CD14-positive monocyte (primary cell): ENCODE results near the gene PKNOX2. TPM values are rescaled to one million over a fixed set of nuclear protein-coding genes. Genes with fewer than 3 reads are reported as not detected.

ENCODE experiments used
- DNase-seq, 3 donors: peaks; one replicate each; pipeline ENCODE4 v3.0.0-alpha.2; 2011 to 2022
- H2AFZ ChIP-seq: 2 replicates; pipeline ENCODE4 v1.6.0; 2012; ENCODE audit warnings: mild to moderate bottlenecking, low read depth, low read length, inconsistent platforms; ENCODE audit not compliant: insufficient read depth, poor library complexity, severe bottlenecking
- H3K27ac ChIP-seq, 2 donors: 1 replicate in 1 of 2; 2 replicates in 1 of 2; pipeline ENCODE4 v1.5.1; 2012 to 2013; ENCODE audit warnings: low read length in 2 of 2, control low read depth in 1 of 2, inconsistent platforms in 1 of 2, low read depth in 1 of 2, mild to moderate bottlenecking in 1 of 2
- H3K27me3 ChIP-seq, 2 donors: one replicate each; pipeline versions ENCODE4 v1.6.0 to v1.6.1; 2011 to 2013; ENCODE audit warnings: low read length in 2 of 2; ENCODE audit not compliant: control insufficient read depth in 2 of 2, insufficient read depth in 2 of 2
- H3K36me3 ChIP-seq, 2 donors: replicated peaks in 1 of 2; 1 replicate in 1 of 2; 2 replicates in 1 of 2; pipeline versions ENCODE4 v1.5.1 to v1.6.1; 2012 to 2013; ENCODE audit warnings: low read length in 2 of 2, control low read depth in 1 of 2, inconsistent platforms in 1 of 2, mild to moderate bottlenecking in 1 of 2; ENCODE audit not compliant: insufficient read depth in 2 of 2, control insufficient read depth in 1 of 2
- H3K4me1 ChIP-seq, 2 donors: 1 replicate in 1 of 2; 2 replicates in 1 of 2; pipeline versions ENCODE4 v1.5.1 to v1.6.1; 2012 to 2013; ENCODE audit warnings: low read length in 2 of 2, control low read depth in 1 of 2, inconsistent platforms in 1 of 2, mild to moderate bottlenecking in 1 of 2, moderate library complexity in 1 of 2; ENCODE audit not compliant: insufficient read depth in 2 of 2, control insufficient read depth in 1 of 2
- H3K4me2 ChIP-seq: replicated peaks from 2 replicates; pipeline ENCODE3; 2012; ENCODE audit warnings: low read length, moderate library complexity, mild to moderate bottlenecking; ENCODE audit not compliant: poor library complexity, severe bottlenecking; ENCODE audit errors: extremely low read depth
- H3K4me3 ChIP-seq, 3 experiments: fragments of 200-600 bp in 1 of 3; sonication (generic) in 1 of 3; replicated peaks in 1 of 3; 1 replicate in 2 of 3; 2 replicates in 1 of 3; pipeline ENCODE4 v1.5.1; 2011 to 2013; ENCODE audit warnings: low read length in 3 of 3, mild to moderate bottlenecking in 3 of 3, control low read depth in 2 of 3, low read depth in 2 of 3, inconsistent platforms in 1 of 3, moderate library complexity in 1 of 3
- H3K79me2 ChIP-seq: 2 replicates; pipeline ENCODE4 v1.6.0; 2012; ENCODE audit warnings: mild to moderate bottlenecking, control low read depth, inconsistent platforms, low read length, moderate library complexity; ENCODE audit not compliant: insufficient read depth
- H3K9ac ChIP-seq: 2 replicates; pipeline ENCODE4 v1.6.0; 2017; ENCODE audit warnings: low read length, mild to moderate bottlenecking; ENCODE audit not compliant: insufficient read depth, poor library complexity, severe bottlenecking
- H3K9me3 ChIP-seq, 2 donors: replicated peaks in 1 of 2; 1 replicate in 1 of 2; 2 replicates in 1 of 2; pipeline versions ENCODE4 v1.5.1 to v1.6.1; 2012 to 2013; ENCODE audit warnings: low read length in 2 of 2, control low read depth in 1 of 2; ENCODE audit not compliant: control insufficient read depth in 1 of 2, insufficient read depth in 1 of 2
- H4K20me1 ChIP-seq: 2 replicates; pipeline ENCODE4 v1.6.0; 2012; ENCODE audit warnings: mild to moderate bottlenecking, low read length, control low read depth, moderate library complexity; ENCODE audit not compliant: insufficient read depth
- H3K27ac Mint-ChIP-seq, 7 donors: one replicate each; pipeline ENCODE4 v1.8.0; 2020; ENCODE audit warnings: mild to moderate bottlenecking in 7 of 7, mixed read lengths in 7 of 7, moderate library complexity in 6 of 7, inconsistent platforms in 2 of 7
- H3K27me3 Mint-ChIP-seq, 3 donors: one replicate each; pipeline ENCODE4 v1.8.0; 2021 to 2022; ENCODE audit warnings: low read depth in 3 of 3, mild to moderate bottlenecking in 3 of 3, mixed read lengths in 3 of 3, moderate library complexity in 3 of 3, inconsistent platforms in 1 of 3
- H3K36me3 Mint-ChIP-seq, 2 donors: one replicate each; pipeline ENCODE4 v1.8.0; 2020; ENCODE audit warnings: mixed read lengths in 2 of 2, inconsistent platforms in 1 of 2, mild to moderate bottlenecking in 1 of 2
- H3K4me1 Mint-ChIP-seq: one replicate; pipeline ENCODE4 v1.8.0; 2020; ENCODE audit warnings: mild to moderate bottlenecking, mixed read lengths
- H3K4me3 Mint-ChIP-seq, 2 donors: one replicate each; pipeline ENCODE4 v1.8.0; 2020; ENCODE audit warnings: mild to moderate bottlenecking in 2 of 2, mixed read lengths in 2 of 2, moderate library complexity in 1 of 2
- H3K9me3 Mint-ChIP-seq, 7 donors: one replicate each; pipeline ENCODE4 v1.8.0; 2020 to 2022; ENCODE audit warnings: mixed read lengths in 7 of 7, mild to moderate bottlenecking in 6 of 7, moderate library complexity in 6 of 7, inconsistent platforms in 2 of 7
- WGBS: methylation state at CpG from one replicate; pipeline ENCODE4 v1.1.5; 2013; ENCODE audit warnings: missing lambda C conversion rate; ENCODE audit not compliant: insufficient coverage; 5-methylcytosine and 5-hydroxymethylcytosine counted together
- intact Hi-C, 2 donors: fragments of 100-400 bp; cut with micrococcal nuclease; formaldehyde crosslinking; loops; one replicate each; pipeline versions ENCODE4 v1.15.0 to v1.15.1; 2023
- polyA plus RNA-seq, 3 donors: library from polyadenylated mRNA; depleted of rRNA in 1 of 3; unstranded in 2 of 3; stranded (reverse) in 1 of 3; fragments of 300-500 nt in 2 of 3; fragments of >200 nt in 1 of 3; fragmentation: Illumina TruSeq in 2 of 3; gene quantifications; 1 replicate in 2 of 3; 2 replicates in 1 of 3; pipeline ENCODE4 v1.2.3, GENCODE V29; 2012 to 2021
- TF ChIP-seq, protein P1 (sequence below): fragments of 200-600 bp; IDR thresholded peaks from one replicate; pipeline ENCODE4 v1.8.0; 2022; ENCODE audit warnings: antibody characterized with exemption, mild to moderate bottlenecking

Gene PKNOX2
- polyA plus RNA-seq, 3 donors = not detected

DNA sequence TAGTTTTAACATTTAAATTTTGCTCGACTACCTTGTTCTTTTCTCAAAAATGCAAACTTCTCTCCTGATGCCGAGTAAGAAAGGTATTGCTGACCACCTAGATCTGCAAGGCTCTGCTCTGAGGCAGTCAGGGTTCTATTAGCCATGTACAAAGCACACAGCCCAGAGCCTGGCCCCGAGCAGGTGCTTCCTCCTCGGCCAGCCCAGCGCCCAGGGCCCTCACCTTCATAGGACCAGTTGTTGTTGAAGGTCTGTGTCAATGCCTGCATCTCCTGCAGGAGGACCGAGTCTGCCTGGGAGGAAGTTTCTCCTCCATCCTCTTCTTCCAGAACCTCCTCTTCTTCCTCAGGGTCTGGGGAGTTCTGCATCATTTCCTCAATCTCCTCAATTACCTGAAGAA, 295.7 kb downstream of the PKNOX2 start:
- no peak overlapping the region for H2AFZ ChIP-seq
- intact Hi-C loops = no loop called here
- H3K27me3 Mint-ChIP-seq = peaks cover 7 to 11% (median 8%) of the 10 kb centered on the region in 3 donors
- no peaks in the 10 kb centered on the region for H3K9me3 ChIP-seq
- H3K4me2 ChIP-seq = no peak overlapping the region
- no peaks in the 10 kb centered on the region for H3K79me2 ChIP-seq
- 77% methylated on average over 3 of the region's 6 CpGs for WGBS
- no peak overlapping the region for H3K9ac ChIP-seq
- no peak overlapping the region for H3K27ac ChIP-seq
- H3K4me1 Mint-ChIP-seq = peaks cover 8% of the 10 kb centered on the region
- no peaks in the 10 kb centered on the region for H3K4me1 ChIP-seq
- DNase-seq = no peak
- H3K4me3 ChIP-seq = no peak overlapping the region
- no peak overlapping the region for H3K27ac Mint-ChIP-seq
- H3K36me3 ChIP-seq = no peaks in the 10 kb centered on the region
- H3K27me3 ChIP-seq = peaks cover 4% of the 10 kb centered on the region in 2 donors
- H3K9me3 Mint-ChIP-seq = no peaks in the 10 kb centered on the region
- H3K36me3 Mint-ChIP-seq = no peaks in the 10 kb centered on the region
- TF ChIP-seq, protein P1, sequence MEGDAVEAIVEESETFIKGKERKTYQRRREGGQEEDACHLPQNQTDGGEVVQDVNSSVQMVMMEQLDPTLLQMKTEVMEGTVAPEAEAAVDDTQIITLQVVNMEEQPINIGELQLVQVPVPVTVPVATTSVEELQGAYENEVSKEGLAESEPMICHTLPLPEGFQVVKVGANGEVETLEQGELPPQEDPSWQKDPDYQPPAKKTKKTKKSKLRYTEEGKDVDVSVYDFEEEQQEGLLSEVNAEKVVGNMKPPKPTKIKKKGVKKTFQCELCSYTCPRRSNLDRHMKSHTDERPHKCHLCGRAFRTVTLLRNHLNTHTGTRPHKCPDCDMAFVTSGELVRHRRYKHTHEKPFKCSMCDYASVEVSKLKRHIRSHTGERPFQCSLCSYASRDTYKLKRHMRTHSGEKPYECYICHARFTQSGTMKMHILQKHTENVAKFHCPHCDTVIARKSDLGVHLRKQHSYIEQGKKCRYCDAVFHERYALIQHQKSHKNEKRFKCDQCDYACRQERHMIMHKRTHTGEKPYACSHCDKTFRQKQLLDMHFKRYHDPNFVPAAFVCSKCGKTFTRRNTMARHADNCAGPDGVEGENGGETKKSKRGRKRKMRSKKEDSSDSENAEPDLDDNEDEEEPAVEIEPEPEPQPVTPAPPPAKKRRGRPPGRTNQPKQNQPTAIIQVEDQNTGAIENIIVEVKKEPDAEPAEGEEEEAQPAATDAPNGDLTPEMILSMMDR = no peak
- no peak overlapping the region for H3K4me3 Mint-ChIP-seq
- H4K20me1 ChIP-seq = no peaks in the 10 kb centered on the region

GRCh38 chr11:125463590-125464269, 299.2 kb downstream of the PKNOX2 start:
- no peaks in the 10 kb centered on the region for H3K9me3 Mint-ChIP-seq
- Histone ChIP-seq H3K9ac (no peak overlapping the region), H2AFZ (no peak overlapping the region), H3K36me3 (no peaks in the 10 kb centered on the region), H3K4me2 (no peak overlapping the region), H3K4me3 (no peak overlapping the region), H4K20me1 (no peaks in the 10 kb centered on the region), H3K4me1 (no peaks in the 10 kb centered on the region), H3K27ac (no peak overlapping the region), H3K9me3 (no peaks in the 10 kb centered on the region), H3K79me2 (no peaks in the 10 kb centered on the region), H3K27me3 (peaks cover 5 to 6% of the 10 kb centered on the region in 2 donors)
- no peak overlapping the region for H3K27ac Mint-ChIP-seq
- 100% methylated on average over 3 of the region's 5 CpGs for whole genome bisulfite sequencing
- peaks cover 11 to 24% (median 15%) of the 10 kb centered on the region in 3 donors for H3K27me3 Mint-ChIP-seq
- no peaks in the 10 kb centered on the region for H3K36me3 Mint-ChIP-seq
- no peaks in the 10 kb centered on the region for H3K4me1 Mint-ChIP-seq
- no peak for DNase-seq
- no peak overlapping the region for H3K4me3 Mint-ChIP-seq
- intact Hi-C loops = no loop called here
- TF ChIP-seq, protein P1 = no peak
